NCI-H2196 treated with DMSO at 0.1 percent for 48 hours (cell line): ENCODE data around the gene SPOCK1.

Source experiments
- DNase-seq: peaks from one replicate; lab custom pipeline; 2025; ENCODE audit not compliant: unreplicated experiment; lab: John Stamatoyannopoulos, UW

Gene SPOCK1

GRCh38 chr5:137126829-137127228 is 372.3 kb downstream of the SPOCK1 start:
- DNase-seq: no peak

DNA sequence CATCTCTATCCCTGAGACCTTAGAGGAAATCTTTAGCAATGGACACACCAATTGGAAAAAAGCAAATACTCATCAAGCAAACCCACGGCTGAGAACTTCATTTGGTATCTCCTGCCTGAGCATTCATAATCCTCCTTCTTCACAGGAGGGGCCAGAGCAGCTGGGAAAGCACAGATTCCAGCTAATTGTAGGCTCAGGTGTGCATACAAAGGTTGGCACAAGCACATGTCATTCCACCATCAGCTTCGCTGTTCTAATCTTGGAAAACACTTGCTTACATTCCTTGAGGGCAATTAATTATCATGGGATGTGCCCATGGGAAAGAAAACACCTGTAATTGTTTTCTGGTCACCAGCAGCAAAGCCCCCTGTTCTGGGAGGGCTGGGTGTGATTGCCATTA is 376.6 kb downstream of the SPOCK1 start:
- DNase-seq: no peak

GRCh38 chr5:137122075-137122474 is 377.1 kb downstream of the SPOCK1 start:
- DNase-seq: no peak

- DNase-seq: no peak
These were observed 379.8 kb downstream of the SPOCK1 start for GRCh38 chr5:137119321-137119720.

- no peak for DNase-seq
These were observed 380.5 kb downstream of the SPOCK1 start for GRCh38 chr5:137118629-137119028.

DNA sequence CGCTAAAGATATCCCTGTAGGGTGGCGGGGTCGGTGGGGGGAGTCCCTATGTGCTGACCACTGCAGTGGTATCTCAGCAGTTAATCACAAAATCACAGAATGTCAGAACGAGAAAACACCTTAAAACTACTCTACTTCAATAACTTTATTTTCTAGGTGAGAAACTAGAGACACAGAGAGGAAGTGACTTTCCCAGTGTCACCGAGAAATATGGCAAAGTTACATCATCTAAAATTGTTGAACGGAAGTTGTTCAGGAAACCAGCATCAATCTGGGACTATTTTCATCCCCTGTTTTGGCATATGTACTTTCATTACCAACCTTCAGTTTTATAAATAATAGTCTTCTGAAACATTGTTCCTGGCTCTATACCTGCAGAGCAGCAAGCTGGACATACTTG is 384.0 kb downstream of the SPOCK1 start:
- no peak for DNase-seq

DNA sequence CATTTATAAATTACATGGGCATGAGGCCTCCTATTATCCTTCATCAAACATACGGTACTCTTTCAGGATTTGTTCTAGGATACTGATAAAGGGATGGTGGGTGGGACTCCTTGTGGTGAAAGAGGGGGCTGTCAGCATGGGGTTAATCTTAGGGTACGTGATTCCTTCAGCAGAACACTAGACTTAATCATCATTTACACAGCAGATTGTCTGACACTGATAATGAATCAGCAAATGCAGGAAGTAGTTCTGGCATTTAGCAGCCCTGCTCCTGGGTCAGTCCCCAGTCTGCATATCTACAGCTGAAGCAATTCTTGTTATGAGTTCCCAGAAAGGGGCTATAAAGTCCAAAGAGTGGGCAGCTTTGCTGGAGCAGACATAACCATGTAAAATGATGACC is 384.6 kb downstream of the SPOCK1 start:
- no peak for DNase-seq

DNA sequence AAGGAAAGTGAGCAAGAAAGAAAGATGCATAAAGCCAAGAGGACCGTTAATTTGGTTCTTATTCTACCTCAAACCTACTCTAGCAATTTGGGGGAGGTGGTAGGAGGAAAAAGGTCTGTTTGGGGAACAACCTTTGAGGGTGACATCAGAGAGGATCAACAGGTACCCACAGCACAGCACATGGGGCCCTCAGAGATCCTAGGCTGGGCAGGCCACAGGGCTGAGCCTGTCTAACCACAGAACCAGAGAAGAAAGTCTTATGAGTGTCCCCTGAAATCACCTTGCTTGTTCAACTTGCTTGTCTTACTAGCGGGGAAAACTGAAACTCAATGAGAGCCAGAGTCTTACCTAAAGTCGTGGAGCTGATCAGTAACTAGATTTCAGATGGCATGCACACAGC is 385.2 kb downstream of the SPOCK1 start:
- no peak for DNase-seq

DNA sequence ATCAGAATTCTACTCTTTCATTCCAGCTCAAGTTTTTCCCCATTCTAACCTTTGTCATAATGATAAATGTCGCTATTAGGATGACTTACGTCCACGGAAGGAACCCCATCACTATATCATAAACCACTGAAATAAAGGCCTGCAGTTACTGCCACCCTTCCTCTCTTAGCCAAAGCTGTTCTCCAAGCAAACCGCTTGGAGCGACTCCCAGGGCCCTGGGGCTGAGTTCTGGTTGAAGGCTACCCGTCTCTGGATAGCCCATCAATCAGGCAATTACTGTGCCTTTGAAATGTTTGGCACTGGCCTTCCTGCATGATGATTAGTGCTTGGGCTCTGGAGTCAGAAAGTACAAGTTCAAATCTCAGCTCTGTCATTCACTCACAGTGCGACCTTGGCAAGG is 386.0 kb downstream of the SPOCK1 start:
- no peak for DNase-seq

- no peak for DNase-seq
These were observed 393.6 kb downstream of the SPOCK1 start for GRCh38 chr5:137105351-137106035.

GRCh38 chr5:137101544-137101943 is 397.6 kb downstream of the SPOCK1 start:
- DNase-seq: no peak

- DNase-seq: no peak
These were observed 399.5 kb downstream of the SPOCK1 start for GRCh38 chr5:137099651-137100050.

GRCh38 chr5:137098663-137099062 is 400.5 kb downstream of the SPOCK1 start:
- no peak for DNase-seq

DNA sequence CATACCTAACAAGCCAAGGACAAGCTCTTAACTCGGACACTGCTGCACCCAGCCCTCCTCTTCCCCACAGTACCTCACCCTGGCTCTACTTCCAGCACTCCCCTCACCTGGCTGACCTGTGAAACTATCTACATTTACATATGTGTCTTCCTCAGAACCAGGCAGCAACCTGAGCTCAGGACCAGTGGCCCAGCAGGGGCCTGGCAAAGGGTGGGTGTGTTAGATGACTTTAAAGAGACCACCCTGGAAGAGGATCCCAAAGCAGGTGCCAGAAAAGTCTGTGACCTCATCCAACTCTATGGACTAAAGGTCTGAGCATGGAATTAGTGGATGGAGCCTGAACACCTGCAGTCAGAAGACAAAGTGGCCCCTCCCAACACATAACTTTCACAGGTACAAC is 400.9 kb downstream of the SPOCK1 start:
- DNase-seq: no peak

DNA sequence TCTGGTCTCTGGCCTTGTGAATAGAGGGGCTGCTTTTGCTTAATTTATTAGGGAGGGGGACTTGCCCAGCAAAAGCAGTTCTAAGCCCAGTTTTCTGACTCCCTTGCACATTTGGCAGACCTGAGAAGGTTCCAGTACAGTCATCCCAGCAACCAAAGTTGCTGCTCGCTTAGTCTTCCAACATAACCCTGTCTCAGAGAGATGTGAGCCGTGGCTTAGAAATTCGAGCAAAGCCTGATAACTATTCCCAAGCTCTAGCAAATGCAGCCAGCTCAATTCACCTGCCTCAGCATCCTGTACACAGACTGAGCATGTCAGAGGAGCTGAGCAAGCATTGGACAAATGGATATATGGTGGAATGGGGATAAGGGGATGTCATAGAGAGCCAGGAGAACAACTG is 401.9 kb downstream of the SPOCK1 start:
- no peak for DNase-seq

GRCh38 chr5:137096149-137097103 is 402.7 kb downstream of the SPOCK1 start:
- no peak for DNase-seq

DNA sequence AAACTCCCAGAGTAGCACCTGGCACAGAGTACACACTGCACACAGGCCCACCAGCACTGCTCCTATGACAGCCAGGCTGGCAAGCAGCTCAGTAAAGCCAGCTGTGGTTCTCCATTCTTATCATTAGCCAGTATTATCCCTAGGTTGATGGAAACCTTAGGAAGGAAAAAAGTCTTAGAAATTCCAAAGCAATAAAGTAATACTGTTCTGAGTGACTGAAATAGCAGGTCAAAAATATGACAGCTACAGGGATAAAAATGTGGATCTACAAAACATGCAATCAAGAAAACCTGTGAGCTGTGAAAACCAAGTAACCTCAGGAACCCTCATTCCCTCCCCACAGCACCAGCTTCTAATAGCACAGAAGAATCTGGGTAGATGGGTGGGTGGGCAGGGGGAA is 403.5 kb downstream of the SPOCK1 start:
- DNase-seq: no peak

DNA sequence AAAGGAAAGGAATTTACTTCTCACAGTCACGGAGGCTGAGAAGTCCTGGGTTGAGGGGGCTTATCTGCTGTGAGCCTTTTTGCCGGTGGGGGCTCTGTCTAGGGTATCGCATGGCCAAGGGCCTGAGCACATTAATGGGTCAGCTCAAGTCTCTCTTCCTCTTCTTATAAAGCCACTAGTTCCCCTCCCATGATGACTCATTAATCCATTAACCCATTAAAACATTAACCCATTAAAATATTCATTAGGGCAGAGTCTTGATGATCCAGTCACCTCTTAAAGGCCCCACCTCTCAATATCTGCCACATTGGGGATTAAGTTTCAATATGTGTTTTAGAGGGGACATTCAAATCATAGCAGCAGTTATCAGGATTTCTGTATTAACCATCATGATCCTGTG is 406.3 kb downstream of the SPOCK1 start:
- no peak for DNase-seq

- peak; percentile 16 for DNase-seq
These were observed 407.7 kb downstream of the SPOCK1 start for GRCh38 chr5:137091472-137091871.

DNA sequence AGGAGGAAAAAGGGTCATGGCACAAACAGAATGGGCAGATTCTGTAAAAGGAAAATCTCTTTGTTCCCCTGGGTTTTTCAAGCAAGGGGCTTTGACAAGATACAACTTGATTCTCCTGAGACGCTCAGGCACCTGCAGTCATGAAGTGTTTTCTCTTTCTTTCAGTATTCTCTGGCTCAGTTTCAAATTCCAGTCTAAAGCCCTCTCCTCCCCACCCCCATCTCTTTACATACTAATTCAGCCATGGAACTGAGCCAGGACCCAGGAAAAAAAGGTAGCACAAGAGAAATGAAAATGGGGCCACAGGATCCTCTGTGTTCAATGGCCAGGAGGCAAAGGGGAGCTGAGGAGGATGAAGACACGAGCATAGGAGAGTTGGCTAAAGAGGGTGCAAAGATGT is 408.4 kb downstream of the SPOCK1 start:
- peak; percentile 4 for DNase-seq

- no peak for DNase-seq
These were observed 409.0 kb downstream of the SPOCK1 start for GRCh38 chr5:137090151-137090550.

- DNase-seq: no peak
These were observed 411.0 kb downstream of the SPOCK1 start for GRCh38 chr5:137088175-137088574.
